GM19395 (cell line): ENCODE data around the gene PKP4.
"Not testable (repeated sequence)": the region's sequence is repeated elsewhere in the genome, so short reads cannot be mapped to it uniquely, and the experiment has no call there.

Experiments used
- ATAC-seq: cut with Tn5 transposase; IDR thresholded peaks from one replicate; pipeline ENCODE4 v1.9.1; 2021; ENCODE audit warnings: mild to moderate bottlenecking, moderate library complexity; ENCODE audit not compliant: unreplicated experiment

PKP4 gene

DNA sequence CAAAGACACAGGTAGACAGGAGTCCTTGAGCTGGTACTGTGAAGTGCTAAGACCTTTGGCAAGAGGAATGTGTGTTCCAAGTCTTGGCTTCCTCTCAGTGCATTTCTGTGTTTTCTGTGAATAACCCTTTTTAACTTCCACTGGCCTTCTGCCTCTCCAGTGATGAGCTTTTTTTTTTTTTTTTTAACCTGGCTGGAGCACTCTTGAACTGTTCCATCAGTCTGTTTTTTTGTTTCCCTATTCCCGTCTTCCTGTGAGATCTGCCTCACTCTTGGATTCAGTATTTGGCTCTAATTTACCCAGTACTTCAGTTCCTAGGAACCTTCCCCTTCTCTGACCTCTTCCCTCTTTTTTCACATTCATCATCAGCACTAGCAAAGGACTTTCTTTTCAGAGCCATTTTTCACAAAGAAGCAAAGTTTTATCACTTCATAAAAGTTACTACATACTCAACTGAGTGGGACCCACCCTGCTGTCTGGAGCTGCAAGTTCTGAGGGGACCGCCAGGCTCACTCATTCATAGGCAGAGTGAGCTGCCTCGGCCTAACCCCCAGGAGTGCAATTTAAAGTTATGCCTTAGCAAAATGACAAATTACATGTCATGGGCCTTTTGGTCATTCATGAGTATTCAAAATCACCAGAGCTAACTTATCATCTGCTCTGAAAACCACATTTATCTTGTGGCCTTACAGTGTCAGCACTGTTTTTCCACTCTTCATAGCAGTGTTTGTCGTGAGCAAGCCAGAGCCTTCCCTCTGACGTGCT lies 211.4 kb downstream of the PKP4 start:
- ATAC-seq: no peak

DNA sequence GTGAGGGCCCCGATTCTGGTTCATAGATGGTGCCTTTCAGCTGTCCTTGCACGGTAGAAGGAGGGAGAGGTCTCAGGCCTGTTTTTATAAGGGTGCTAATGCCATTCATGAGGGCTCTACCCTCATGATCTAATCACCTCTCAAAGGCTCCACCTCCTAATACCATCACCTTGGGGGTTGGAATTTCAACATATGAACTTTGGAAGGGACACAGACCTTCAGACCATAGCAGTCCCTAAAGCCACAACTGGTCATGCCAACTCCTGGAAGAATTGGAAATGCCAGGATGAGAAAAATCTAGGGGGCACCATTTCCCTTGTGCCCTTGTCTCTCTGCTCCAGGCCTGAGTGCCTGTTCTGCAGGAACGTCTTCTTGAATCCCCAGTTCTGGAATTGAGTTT lies 213.5 kb downstream of the PKP4 start:
- ATAC-seq: no peak

DNA sequence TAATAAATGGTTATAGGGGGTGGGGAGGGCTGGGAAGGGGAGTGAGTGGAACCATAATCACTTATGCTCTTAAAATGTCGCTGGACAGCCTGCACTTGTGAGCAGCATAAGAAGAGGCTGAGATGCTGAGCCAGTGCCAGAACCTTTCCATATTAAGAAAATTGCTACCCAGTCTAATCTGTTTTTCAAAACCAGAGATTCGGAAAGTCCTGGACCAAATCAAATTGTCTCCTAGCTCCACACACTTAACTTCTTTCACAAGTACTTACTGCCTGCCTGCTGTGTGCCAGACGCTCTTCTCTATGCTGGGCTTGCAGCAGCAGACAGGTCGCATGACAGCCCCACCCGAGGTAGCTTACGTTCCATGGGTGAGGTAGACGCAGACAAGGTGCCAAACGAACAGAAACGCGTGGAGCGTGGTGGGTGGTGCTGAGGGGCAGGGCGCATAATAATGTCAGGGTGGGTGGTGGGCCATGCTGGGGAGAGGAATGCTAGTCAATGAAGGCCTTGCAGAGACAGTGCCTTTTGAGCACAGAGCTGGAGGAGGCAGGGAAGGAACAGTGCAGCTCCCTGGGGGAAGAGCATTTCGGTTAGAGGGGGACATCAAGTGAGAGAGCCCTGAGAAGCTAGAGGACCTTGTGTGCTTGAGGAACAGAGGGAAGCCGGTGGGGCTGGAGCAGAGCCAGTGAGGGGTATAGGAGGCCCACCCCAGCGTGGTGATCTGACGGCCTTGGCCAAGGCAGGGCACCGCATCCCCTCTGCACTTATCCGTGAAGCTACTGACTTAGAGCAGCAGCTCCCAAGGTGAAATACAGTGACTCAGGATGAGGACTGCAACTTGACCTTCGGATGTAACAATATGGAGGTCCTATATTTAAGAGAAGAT lies 214.9 kb downstream of the PKP4 start:
- no peak for ATAC-seq

DNA sequence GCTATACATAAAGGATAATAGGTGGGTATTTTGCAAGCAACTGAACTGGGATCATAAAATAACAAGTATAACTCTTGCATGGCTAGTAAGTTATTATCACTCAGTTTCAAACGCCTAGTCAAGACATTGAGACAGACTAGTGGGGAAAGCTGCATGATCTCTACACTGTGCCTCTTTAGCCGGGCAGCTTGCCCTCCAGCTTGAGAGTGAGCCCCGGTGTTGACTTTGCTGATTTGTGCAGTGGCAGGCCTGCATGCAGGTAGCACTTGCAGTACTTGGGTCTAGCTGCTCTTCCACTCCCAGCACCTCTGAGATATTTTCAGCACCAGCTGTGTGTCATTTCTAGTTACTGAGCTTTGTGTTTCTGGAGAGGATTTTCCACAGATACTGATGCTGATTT lies 219.5 kb downstream of the PKP4 start:
- no peak for ATAC-seq

DNA sequence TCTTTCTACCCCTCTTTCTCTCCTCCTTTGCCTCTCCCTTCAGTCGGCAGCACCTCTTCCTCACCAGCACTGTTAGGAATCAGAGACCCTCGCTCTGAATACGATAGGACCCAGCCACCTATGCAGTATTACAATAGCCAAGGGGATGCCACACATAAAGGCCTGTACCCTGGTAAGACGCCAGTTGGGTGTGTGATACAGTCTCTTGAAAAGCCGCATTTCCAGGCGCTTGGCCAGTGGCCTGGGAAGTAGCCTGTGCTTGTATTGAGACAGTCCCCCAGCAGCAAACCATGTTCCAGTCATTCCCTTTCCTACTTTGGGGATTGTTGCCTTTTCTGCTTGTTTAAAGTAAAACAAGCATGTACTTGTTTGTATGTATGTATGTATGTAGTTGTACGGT lies 219.9 kb downstream of the PKP4 start:
- ATAC-seq: no peak

DNA sequence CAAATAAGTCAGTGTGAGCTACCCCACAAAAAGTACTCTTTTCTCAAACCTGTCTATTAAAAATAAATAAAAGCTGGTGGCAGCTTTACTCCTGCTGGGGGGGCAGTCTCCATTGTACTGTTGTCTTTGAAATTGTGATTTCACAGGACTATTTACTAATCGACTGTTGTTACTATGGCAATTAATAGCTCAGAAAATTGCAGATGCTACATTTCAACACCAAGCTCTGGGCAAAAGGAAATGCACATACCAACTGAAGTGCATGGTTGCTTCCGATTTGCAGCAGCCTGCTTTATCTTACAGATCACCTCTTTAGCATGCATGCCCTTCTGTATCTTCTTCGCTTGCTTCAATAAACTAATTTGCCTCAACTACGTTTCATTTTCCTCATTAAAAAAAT lies 220.8 kb downstream of the PKP4 start:
- no peak for ATAC-seq

DNA sequence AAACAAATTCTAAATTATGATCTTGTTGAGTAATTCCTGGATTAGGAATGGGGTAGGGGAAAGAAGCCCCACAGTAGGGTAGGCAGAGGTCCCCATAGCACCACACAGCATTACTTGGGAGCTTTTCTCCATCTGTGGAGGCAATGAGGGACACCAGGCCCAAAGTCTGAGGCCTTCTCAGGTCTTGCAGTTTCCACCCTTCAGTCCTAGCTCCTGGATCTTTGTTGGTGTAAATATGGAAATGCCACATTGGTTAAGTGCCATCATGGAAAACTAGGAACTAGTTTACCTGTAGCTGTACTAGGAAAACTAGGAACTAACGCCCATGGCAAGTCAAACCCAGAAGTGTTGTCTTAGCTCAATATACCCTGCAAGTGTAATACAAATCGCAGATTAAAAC lies 225.1 kb downstream of the PKP4 start:
- no peak for ATAC-seq

DNA sequence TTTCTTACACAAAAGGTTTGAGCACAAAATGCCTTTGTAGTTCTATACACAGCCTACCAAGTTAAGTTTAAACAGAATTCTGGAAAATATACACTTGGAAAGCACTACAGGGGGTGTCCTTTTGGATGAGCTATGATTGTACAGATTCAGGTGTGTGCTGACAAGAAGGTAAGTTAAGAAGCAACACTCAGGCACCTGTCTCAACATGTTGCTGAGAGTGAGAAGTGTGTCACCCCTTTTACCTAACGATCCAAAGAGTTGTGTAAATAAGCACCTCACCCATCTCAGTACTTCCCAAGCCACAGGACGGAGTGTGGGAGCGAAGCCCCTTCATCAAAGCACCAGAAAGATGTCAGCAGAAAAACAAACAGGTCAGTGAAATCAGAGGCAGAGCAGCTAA lies 228.9 kb downstream of the PKP4 start:
- no peak for ATAC-seq

DNA sequence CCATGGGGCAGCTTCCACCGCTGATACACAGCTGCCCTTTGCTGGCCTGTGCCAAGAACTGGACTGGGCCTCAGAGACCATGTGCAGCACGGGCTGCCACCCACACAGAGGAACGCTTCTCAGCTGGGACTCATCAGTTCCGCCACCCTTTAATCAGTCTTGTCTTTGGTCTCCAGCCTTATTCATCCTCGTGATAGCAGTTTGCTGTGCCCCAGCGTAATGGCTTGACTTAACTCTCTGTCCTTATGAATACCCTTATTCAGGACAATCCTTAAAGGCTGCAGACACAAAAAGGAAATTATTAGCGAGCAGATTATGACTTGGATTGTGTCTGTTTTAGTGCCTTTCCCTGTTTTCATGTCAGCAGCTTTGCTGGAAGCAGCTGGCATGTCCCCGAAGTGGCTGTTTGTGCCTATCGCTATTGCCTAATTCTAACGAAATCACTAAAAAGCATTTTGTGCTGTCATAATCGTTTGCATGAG lies 229.5 kb downstream of the PKP4 start:
- ATAC-seq: no peak

DNA sequence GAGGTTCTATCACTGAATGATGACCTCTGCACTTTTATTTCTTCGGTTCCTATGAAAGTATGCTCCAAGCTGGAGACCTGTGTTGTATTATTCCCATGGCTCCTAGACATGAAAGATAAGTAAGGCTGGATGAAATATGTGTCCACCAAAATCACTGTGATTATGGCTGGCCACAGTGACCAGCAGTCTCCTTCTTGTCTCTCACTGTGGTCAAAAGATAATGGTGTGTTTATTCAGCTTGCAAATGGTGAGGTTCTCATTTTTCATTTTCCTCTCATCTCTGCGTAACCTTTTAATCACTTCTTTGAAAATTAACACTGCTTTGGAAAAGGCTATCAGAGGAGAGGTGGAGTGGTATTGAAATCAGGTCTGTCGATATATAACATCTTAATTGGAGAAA lies 230.6 kb downstream of the PKP4 start:
- ATAC-seq: no peak

DNA sequence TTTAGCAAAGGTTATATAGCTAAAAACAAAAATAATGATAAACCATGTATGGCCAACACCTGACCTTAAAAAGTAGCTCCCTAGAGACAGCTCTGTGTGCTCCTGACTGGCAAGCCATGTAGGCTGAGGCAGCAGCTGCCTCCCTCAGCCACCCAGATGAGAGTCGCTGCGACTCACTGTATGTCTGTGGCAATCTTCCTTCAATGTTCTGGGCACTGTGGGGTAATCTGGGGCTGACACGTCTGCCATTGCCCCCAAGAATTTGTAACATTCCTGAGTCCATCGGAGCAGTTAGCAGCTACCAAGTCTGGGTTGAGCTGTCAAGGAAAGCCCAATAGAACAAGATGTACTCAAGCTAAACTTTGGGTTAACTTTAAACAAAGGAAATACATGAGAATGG lies 232.0 kb downstream of the PKP4 start:
- no peak for ATAC-seq

DNA sequence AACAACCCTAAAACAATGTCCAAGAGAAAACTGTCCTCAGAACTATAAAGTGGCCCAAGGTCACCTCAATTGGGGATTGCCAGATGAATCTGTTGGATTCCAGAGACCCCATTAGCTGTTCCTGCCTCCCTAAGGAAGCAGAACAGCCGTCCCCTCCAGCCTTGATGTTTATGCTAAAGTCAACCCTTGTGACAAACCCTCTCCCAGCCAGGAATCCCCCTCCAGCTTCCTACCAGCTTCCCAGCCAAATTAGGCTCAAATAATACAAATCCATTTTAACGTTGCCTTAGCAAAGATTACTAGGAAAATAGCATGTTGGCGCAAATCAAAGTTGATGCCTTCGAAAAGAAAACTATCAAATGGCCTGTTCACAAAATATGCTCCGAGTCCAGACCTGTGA lies 232.6 kb downstream of the PKP4 start:
- no peak for ATAC-seq

DNA sequence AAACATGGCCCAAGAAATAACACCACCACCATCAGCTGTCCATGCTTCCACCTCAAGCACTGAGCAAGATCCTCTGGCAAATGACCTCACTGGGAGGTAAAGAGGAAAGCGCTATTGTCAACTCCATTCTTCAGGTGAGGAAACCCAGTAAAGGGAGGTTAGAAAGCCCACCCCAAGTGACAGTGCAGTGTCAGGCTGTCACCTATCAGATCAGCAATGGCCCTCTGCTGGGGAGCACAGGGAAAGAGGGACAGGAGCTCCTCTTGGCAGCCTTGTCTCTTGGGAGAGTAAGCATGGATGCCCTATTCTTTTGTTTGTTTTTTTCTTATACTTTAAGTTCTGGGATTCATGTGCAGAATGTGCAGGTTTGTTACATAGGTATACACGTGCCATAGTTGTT lies 234.1 kb downstream of the PKP4 start:
- no peak for ATAC-seq

DNA sequence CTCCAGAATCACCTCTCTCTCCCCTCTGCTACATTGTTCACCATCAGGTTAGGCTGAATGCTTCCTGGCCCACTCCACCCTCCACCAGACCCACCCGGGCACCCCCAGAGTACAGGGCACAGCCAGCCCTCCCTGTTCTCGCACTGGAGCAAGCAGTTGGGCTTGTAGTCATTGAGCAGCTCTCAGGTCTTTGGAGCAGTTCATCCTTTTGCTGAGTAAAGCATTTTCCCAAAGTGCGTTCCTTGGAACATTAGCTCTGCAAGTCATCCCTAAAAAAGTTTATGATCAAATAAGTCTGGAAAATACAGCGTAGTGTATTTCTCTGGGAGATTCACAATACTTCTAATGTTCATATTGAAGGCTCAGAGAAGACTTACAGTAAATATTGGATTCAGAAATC lies 234.9 kb downstream of the PKP4 start:
- ATAC-seq: no peak

DNA sequence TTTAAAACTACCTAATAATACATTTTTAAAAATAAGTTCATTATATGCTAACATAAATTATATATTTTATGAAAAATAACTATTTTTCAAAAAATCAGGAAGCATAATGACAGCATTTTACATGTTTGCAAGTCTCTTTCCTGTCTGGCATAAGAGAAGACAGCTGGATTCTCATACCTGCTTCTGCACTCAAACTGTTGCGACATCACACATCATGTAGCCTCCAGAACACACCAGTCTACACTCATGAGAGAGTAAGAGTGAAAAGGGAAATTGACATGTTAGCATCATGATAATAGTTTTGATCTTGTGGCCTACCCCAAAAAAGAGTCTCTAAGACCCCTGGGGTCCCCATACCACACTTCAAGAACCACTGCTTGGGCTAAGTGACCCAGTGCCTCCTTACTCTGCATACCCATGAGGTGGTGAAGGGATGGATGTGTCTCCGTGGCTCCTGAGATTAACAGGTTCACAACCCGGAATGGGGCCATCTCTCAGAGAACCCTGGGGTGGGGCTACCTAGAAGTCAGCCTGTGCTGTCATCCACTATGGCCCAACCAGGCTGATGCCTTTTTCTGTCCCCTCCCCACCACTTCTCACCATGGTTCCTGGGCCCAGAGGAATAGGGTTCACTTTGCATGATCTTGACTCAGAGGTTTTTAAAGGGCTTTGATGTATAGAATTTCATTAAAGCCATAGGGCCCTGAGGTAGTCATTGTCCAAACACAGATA lies 235.8 kb downstream of the PKP4 start:
- ATAC-seq: no peak

DNA sequence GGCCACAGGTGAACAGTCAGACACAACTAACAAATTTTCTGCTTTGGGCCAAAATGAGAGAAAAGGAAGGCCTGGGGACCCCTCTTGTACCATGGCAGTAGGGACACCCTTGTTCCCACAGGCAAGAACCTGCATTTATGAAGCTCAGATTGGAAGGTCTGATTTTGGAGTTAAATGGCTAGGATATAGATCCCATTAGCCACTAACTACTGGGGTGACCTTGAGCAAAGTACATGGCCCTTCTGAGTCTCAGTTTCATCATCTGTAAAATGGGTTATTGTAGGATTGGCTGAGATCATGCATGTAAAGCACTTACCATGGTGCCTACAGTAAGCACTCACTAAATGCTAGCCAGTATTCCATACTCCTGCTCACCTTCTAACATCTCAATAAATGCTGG lies 236.7 kb downstream of the PKP4 start:
- no peak for ATAC-seq

DNA sequence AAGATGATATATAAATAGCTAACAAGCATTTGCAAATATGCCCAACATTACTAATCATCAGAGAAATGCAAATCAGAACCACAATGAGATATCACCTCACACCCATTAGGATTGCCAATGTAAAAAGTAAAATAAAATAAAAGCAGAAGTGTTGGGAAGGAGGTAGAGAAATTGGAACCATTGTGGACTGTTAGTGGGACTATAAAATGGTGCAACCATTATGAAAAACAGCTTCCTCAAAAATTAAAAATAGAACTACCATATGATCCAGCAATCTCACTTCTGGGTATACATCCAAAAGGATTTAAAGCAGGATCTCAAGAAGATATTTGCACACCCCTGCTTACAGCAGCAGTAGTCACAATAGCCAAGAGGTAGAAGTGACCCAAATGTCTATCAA lies 238.6 kb downstream of the PKP4 start:
- ATAC-seq: no peak

DNA sequence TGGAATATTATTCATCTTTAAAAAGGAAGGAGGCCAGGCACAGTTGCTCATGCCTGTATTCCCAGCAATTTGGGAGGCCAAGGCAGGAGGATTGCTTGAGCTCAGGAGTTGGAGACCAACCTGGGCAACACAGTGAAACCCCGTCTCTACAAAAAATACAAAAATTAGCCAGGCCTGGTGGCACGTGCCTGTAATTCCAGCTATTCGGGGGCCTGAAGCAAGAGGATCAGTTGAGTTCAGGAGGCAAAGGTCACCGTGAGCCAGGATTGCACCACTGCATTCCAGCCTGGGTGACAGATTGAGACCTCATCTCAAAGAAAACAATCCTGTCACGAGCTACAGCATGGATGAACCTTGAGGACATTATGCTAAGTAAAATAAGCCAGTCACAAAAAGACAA lies 239.0 kb downstream of the PKP4 start:
- not testable (repeated sequence) for ATAC-seq

DNA sequence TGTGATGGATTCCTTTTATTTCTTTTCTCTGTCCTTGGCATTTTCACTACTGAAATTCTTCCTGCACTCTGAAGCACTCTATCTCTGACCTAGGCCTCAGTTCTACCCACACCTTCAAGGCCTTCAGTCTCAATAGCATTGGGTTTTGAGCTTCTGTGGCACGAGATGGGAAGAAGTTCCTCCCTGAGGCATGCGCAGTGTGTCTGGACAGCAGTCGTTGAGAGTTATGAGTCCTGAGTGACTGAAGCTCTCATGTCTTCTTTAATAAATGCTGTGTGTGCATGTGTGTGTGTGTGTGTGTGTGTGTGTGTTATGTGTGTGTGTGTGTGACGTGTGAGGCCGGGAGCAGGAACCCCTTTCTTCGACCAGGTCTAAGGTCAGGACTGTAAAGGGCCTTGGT lies 242.6 kb downstream of the PKP4 start:
- ATAC-seq: no peak

DNA sequence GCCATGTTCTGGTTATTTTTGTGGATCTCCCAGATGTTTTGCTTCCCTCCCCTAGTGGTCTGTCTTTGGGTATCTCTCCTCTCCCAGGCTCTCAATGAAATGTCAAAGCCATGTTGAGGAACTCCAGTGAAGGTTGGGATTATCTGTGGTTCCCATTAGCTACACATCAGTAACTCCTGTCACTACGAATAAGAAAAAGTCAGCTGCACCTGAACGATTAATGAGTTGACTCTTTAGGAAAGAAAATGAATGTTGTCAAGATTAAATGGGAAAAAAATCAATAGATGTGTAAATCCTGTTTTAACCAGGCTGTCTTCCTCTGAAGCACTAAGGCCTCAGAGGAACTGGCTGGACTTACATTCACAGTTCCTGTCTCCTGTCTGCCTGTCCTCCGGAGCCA lies 244.3 kb downstream of the PKP4 start:
- no peak for ATAC-seq

DNA sequence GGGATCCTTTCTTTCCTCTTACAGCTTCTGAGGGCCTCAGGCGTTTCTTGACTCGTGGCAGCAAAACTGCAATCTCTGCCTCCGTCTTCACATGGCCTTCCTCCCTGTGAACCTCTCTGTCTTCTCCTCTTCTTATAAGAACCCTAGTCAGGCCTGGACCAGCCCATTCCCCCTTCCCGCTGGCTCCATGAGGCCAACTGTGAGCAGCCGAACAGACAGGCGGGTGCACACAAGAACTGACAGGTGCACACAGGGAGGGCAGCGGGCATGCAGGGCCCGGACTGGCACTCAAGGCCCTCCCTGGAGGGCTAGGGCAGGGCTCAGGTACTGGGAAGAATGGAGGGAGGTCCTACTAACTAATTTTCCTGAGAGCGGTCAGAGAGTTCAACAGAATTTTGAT lies 246.0 kb downstream of the PKP4 start:
- no peak for ATAC-seq
